Suprapubic skin (tissue), 4 donors: ENCODE measurements around the gene LRP1B. TPM values are rescaled to one million over a fixed set of nuclear protein-coding genes. Genes with fewer than 3 reads are reported as not detected.

ENCODE experiments used
- DNase-seq, 2 donors: peaks; one replicate each; pipeline ENCODE4 v3.0.0-alpha.2; 2019; ENCODE audit warnings: low spot score in 2 of 2
- H3K27ac ChIP-seq: fragments of 200-600 bp; sonication (generic); one replicate; pipeline ENCODE4 v1.5.1; 2019
- H3K27me3 ChIP-seq: fragments of 200-600 bp; sonication (generic); one replicate; pipeline ENCODE4 v1.5.1; 2019
- H3K36me3 ChIP-seq: fragments of 200-600 bp; sonication (generic); one replicate; pipeline ENCODE4 v1.5.1; 2019
- H3K4me1 ChIP-seq: fragments of 200-600 bp; sonication (generic); one replicate; pipeline ENCODE4 v1.5.1; 2019
- H3K4me3 ChIP-seq: fragments of 200-600 bp; sonication (generic); one replicate; pipeline ENCODE4 v1.5.1; 2019; ENCODE audit warnings: mild to moderate bottlenecking
- H3K9me3 ChIP-seq: fragments of 200-600 bp; sonication (generic); one replicate; pipeline ENCODE4 v1.5.1; 2019
- EP300 ChIP-seq: sonication (generic); formaldehyde crosslinking; IDR thresholded peaks from one replicate; pipeline ENCODE4 v1.6.1; 2017; ENCODE audit warnings: antibody characterized with exemption
- POLR2A ChIP-seq, 2 donors: fragments of 450-650 bp; IDR thresholded peaks; one replicate each; pipeline ENCODE4 v1.6.1; 2017; ENCODE audit warnings: antibody characterized with exemption in 2 of 2, mild to moderate bottlenecking in 2 of 2, moderate library complexity in 2 of 2
- POLR2AphosphoS5 ChIP-seq, 3 donors: sonication (generic); formaldehyde crosslinking; IDR thresholded peaks; one replicate each; pipeline ENCODE4 v1.6.1; 2017; ENCODE audit warnings: antibody characterized with exemption in 3 of 3
- WGBS: methylation state at CpG from one replicate; pipeline ENCODE4 v1.1.5; 2018; 5-methylcytosine and 5-hydroxymethylcytosine counted together
- total RNA-seq, 4 donors: library from RNA; depleted of rRNA; stranded (reverse); fragments of >200 nt; gene quantifications; one replicate each; pipeline ENCODE4 v1.1.0, GENCODE V29; 2016
- TF ChIP-seq, protein P1 (sequence below), 2 donors: fragments of 200-600 bp in 1 of 2; fragments of 450-650 bp in 1 of 2; sonication (generic) in 1 of 2; IDR thresholded peaks; one replicate each; pipeline ENCODE4 v1.5.1; 2016 to 2019; ENCODE audit warnings: antibody characterized with exemption in 2 of 2, mild to moderate bottlenecking in 1 of 2, moderate library complexity in 1 of 2

LRP1B gene
- total RNA-seq, 4 donors from 2014 or later = 0.11 to 2.7 (median 1.3) TPM

DNA sequence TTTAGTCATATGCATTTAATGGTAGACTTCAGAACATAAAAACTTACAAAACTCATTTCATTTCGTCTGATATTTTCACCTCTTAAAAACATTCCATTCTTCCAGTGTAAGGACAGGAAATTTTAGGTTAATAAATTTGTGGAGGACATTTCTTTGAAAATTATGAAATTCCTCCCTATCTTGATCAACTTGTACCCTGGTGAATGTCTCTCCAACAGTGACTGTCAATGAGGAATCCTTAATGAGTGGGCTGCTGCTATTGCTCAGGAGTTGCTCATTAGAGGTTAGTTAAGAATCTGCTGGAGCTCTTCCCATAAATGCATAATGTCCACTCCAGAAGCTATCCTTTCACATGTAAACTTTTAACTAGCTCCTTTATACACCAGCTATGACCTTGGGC is 69.1 kb downstream of the LRP1B start:
- no peaks in the 10 kb centered on the region for H3K4me1 ChIP-seq
- H3K27me3 ChIP-seq = no peaks in the 10 kb centered on the region
- no peaks in the 10 kb centered on the region for H3K36me3 ChIP-seq
- WGBS = 76% methylated on average over 1 of the region's 1 CpG
- DNase-seq = no peak
- H3K27ac ChIP-seq = no peak overlapping the region
- no peak overlapping the region for H3K4me3 ChIP-seq
- no peaks in the 10 kb centered on the region for H3K9me3 ChIP-seq
- TF ChIP-seq POLR2A (IDR thresholded peaks at IDR 0.05) (no peak), EP300 (no peak), POLR2AphosphoS5 (IDR thresholded peaks at IDR 0.05) (no peak)
- TF ChIP-seq, protein P1, sequence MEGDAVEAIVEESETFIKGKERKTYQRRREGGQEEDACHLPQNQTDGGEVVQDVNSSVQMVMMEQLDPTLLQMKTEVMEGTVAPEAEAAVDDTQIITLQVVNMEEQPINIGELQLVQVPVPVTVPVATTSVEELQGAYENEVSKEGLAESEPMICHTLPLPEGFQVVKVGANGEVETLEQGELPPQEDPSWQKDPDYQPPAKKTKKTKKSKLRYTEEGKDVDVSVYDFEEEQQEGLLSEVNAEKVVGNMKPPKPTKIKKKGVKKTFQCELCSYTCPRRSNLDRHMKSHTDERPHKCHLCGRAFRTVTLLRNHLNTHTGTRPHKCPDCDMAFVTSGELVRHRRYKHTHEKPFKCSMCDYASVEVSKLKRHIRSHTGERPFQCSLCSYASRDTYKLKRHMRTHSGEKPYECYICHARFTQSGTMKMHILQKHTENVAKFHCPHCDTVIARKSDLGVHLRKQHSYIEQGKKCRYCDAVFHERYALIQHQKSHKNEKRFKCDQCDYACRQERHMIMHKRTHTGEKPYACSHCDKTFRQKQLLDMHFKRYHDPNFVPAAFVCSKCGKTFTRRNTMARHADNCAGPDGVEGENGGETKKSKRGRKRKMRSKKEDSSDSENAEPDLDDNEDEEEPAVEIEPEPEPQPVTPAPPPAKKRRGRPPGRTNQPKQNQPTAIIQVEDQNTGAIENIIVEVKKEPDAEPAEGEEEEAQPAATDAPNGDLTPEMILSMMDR (IDR thresholded peaks at IDR 0.05) = no peak

DNA sequence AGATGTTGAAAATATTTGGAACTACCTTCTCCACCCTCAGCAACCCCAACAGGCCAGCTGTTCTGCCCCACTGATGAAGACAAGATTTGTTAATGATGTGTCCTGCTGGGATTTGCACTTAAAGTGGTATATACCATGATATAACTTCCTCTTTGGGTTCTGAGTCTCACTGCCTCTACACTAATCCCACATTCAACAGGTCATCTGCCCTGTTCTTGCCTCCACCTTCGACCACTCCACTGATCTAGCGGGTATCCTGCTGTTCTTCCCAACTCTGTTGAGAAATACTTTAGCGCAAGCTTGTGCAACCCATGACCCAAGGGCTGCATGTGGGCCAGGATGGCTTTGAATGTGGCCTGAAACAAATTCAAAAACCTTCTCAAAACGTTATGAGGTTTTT is 72.7 kb downstream of the LRP1B start:
- Histone ChIP-seq H3K4me1 (no peaks in the 10 kb centered on the region), H3K27ac (no peak overlapping the region), H3K4me3 (no peak overlapping the region), H3K9me3 (no peaks in the 10 kb centered on the region), H3K36me3 (no peaks in the 10 kb centered on the region), H3K27me3 (no peaks in the 10 kb centered on the region)
- TF ChIP-seq POLR2AphosphoS5 (IDR thresholded peaks at IDR 0.05) (no peak), EP300 (no peak), POLR2A (IDR thresholded peaks at IDR 0.05) (no peak)
- TF ChIP-seq, protein P1 (IDR thresholded peaks at IDR 0.05) = no peak
- 76% methylated on average over 4 of the region's 4 CpGs for WGBS
- DNase-seq = no peak

DNA sequence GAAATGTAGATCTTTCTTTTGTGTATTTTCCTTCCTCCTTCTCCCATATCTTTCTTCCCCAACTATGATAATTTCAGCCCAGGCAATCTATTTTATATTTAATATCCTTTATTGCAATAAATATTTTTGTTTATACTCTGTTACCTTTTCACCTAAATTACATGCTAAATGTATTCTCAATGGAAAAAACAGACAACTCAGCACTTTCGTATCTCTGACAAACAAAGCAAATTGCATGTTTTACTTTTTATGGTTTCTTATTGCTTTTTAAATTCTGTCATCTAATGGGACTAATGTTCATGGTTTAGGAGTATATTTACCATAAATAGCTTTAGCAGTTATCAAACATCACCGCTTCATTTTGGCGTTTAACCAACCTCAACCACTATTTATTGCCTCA is 74.0 kb downstream of the LRP1B start:
- H3K9me3 ChIP-seq = no peaks in the 10 kb centered on the region
- no peak overlapping the region for H3K27ac ChIP-seq
- no peak for DNase-seq
- no peaks in the 10 kb centered on the region for H3K4me1 ChIP-seq
- H3K36me3 ChIP-seq = no peaks in the 10 kb centered on the region
- H3K4me3 ChIP-seq = no peak overlapping the region
- 91% methylated on average over 3 of the region's 3 CpGs for WGBS
- TF ChIP-seq POLR2AphosphoS5 (IDR thresholded peaks at IDR 0.05) (no peak), POLR2A (IDR thresholded peaks at IDR 0.05) (no peak), EP300 (no peak)
- TF ChIP-seq, protein P1 (IDR thresholded peaks at IDR 0.05) = no peak
- H3K27me3 ChIP-seq = no peaks in the 10 kb centered on the region

GRCh38 chr2:142052220-142052863 is 78.5 kb downstream of the LRP1B start:
- 68% methylated on average over 5 of the region's 5 CpGs for WGBS
- H3K4me3 ChIP-seq = no peak overlapping the region
- H3K36me3 ChIP-seq = no peaks in the 10 kb centered on the region
- no peak overlapping the region for H3K27ac ChIP-seq
- TF ChIP-seq EP300 (no peak), POLR2AphosphoS5 (IDR thresholded peaks at IDR 0.05) (no peak), POLR2A (IDR thresholded peaks at IDR 0.05) (no peak)
- TF ChIP-seq, protein P1 (IDR thresholded peaks at IDR 0.05) = no peak
- no peaks in the 10 kb centered on the region for H3K27me3 ChIP-seq
- no peaks in the 10 kb centered on the region for H3K4me1 ChIP-seq
- no peaks in the 10 kb centered on the region for H3K9me3 ChIP-seq
- DNase-seq = no peak

- Histone ChIP-seq H3K9me3 (no peaks in the 10 kb centered on the region), H3K36me3 (no peaks in the 10 kb centered on the region), H3K4me1 (no peaks in the 10 kb centered on the region), H3K27ac (no peak overlapping the region), H3K27me3 (no peaks in the 10 kb centered on the region), H3K4me3 (no peak overlapping the region)
- DNase-seq = no peak
- 73% methylated on average over 1 of the region's 1 CpG for WGBS
- TF ChIP-seq EP300 = no peak
- TF ChIP-seq, protein P1 (IDR thresholded peaks at IDR 0.05) = no peak
- no peak for TF ChIP-seq POLR2AphosphoS5 (IDR thresholded peaks at IDR 0.05)
- TF ChIP-seq POLR2A (IDR thresholded peaks at IDR 0.05) = no peak
Measured at GRCh38 chr2:142048581-142048980, 82.2 kb downstream of the LRP1B start.
